ENCODE results near the gene DGKH.

Gene DGKH

GRCh38 chr13:42219051-42219450 lies 170.6 kb downstream of the DGKH start:
- Histone ChIP-seq H3K79me2 (ENCODE audit: insufficient read depth, low read length) (no peaks in the 10 kb centered on the region), H3K4me1 (ENCODE audit: insufficient read depth, low read length, severe bottlenecking) (no peaks in the 10 kb centered on the region), H3K9me3 (ENCODE audit: low read length) (no peaks in the 10 kb centered on the region), H3F3A (ENCODE audit: insufficient read depth, low read length) (no peaks in the 10 kb centered on the region), H3K27me3 (ENCODE audit: insufficient read depth, low read length) (no peaks in the 10 kb centered on the region), H3K36me3 (ENCODE audit: insufficient read depth, low read length) (peaks cover 17% of the 10 kb centered on the region; the same call in 1 of the 2 replicates), H3K9me2 (ENCODE audit: low read depth, low read length) (no peaks in the 10 kb centered on the region), H3K4me2 (ENCODE audit: low read length) (no peak overlapping the region), H3K27ac (ENCODE audit: low read depth, low read length, poor library complexity, severe bottlenecking) (no peak overlapping the region), H3K4me3 (ENCODE audit: low read depth, low read length, poor library complexity, severe bottlenecking) (no peak overlapping the region), H3K9ac (ENCODE audit: low read length) (no peak overlapping the region), H4K20me1 (ENCODE audit: insufficient read depth, low read length) (no peaks in the 10 kb centered on the region), H2AFZ (ENCODE audit: low read length) (no peak overlapping the region)
- TF ChIP-seq EZH2 (IDR thresholded peaks at IDR 0.05; ENCODE audit: borderline replicate concordance, low read length): no peak
- TF ChIP-seq, protein P1, sequence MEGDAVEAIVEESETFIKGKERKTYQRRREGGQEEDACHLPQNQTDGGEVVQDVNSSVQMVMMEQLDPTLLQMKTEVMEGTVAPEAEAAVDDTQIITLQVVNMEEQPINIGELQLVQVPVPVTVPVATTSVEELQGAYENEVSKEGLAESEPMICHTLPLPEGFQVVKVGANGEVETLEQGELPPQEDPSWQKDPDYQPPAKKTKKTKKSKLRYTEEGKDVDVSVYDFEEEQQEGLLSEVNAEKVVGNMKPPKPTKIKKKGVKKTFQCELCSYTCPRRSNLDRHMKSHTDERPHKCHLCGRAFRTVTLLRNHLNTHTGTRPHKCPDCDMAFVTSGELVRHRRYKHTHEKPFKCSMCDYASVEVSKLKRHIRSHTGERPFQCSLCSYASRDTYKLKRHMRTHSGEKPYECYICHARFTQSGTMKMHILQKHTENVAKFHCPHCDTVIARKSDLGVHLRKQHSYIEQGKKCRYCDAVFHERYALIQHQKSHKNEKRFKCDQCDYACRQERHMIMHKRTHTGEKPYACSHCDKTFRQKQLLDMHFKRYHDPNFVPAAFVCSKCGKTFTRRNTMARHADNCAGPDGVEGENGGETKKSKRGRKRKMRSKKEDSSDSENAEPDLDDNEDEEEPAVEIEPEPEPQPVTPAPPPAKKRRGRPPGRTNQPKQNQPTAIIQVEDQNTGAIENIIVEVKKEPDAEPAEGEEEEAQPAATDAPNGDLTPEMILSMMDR (IDR thresholded peaks at IDR 0.05; ENCODE audit: low read length): no peak

DNA sequence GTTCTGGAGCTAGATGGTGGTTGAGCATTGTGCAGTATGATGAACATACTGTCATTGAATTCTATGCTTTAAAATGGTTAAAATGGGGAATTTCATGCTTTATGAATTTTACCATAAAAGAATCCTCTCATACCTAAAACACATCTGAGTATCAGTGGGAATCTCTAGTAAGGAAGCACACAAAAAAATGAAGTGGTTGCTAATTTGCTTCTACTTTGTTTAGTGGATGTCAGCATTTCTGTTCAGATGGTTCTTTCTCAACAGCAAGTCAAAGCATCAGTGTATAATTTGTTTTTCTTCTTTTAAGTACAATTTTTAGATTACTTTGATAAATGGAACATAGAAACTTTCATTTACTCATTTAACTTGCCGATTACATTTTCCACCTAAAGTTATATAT lies 171.4 kb downstream of the DGKH start:
- Histone ChIP-seq H3F3A (ENCODE audit: insufficient read depth, low read length) (no peaks in the 10 kb centered on the region), H3K27ac (ENCODE audit: low read depth, low read length, poor library complexity, severe bottlenecking) (no peak overlapping the region), H3K4me2 (ENCODE audit: low read length) (no peak overlapping the region), H3K4me3 (ENCODE audit: low read depth, low read length, poor library complexity, severe bottlenecking) (no peak overlapping the region), H3K9me2 (ENCODE audit: low read depth, low read length) (no peaks in the 10 kb centered on the region), H4K20me1 (ENCODE audit: insufficient read depth, low read length) (no peaks in the 10 kb centered on the region), H3K36me3 (ENCODE audit: insufficient read depth, low read length) (peaks cover 17% of the 10 kb centered on the region; the same call in 1 of the 2 replicates), H3K27me3 (ENCODE audit: insufficient read depth, low read length) (no peaks in the 10 kb centered on the region), H3K4me1 (ENCODE audit: insufficient read depth, low read length, severe bottlenecking) (no peaks in the 10 kb centered on the region), H3K9ac (ENCODE audit: low read length) (no peak overlapping the region), H3K79me2 (ENCODE audit: insufficient read depth, low read length) (no peaks in the 10 kb centered on the region), H3K9me3 (ENCODE audit: low read length) (no peaks in the 10 kb centered on the region), H2AFZ (ENCODE audit: low read length) (no peak overlapping the region)
- no peak for TF ChIP-seq EZH2 (IDR thresholded peaks at IDR 0.05; ENCODE audit: borderline replicate concordance, low read length)
- TF ChIP-seq, protein P1 (IDR thresholded peaks at IDR 0.05; ENCODE audit: low read length): no peak

GRCh38 chr13:42221121-42221765 lies 172.8 kb downstream of the DGKH start:
- no peaks in the 10 kb centered on the region for H3K4me1 ChIP-seq (ENCODE audit: insufficient read depth, low read length, severe bottlenecking)
- H3K36me3 ChIP-seq (ENCODE audit: insufficient read depth, low read length): peaks cover 17% of the 10 kb centered on the region; the same call in 1 of the 2 replicates
- no peaks in the 10 kb centered on the region for H4K20me1 ChIP-seq (ENCODE audit: insufficient read depth, low read length)
- TF ChIP-seq, protein P1 (IDR thresholded peaks at IDR 0.05; ENCODE audit: low read length): no peak
- no peak for TF ChIP-seq EZH2 (IDR thresholded peaks at IDR 0.05; ENCODE audit: borderline replicate concordance, low read length)
- H3K27me3 ChIP-seq (ENCODE audit: insufficient read depth, low read length): no peaks in the 10 kb centered on the region
- H2AFZ ChIP-seq (ENCODE audit: low read length): no peak overlapping the region
- no peaks in the 10 kb centered on the region for H3K79me2 ChIP-seq (ENCODE audit: insufficient read depth, low read length)
- H3K4me3 ChIP-seq (ENCODE audit: low read depth, low read length, poor library complexity, severe bottlenecking): no peak overlapping the region
- no peak overlapping the region for H3K27ac ChIP-seq (ENCODE audit: low read depth, low read length, poor library complexity, severe bottlenecking)
- no peak overlapping the region for H3K9ac ChIP-seq (ENCODE audit: low read length)
- H3F3A ChIP-seq (ENCODE audit: insufficient read depth, low read length): no peaks in the 10 kb centered on the region
- no peaks in the 10 kb centered on the region for H3K9me2 ChIP-seq (ENCODE audit: low read depth, low read length)
- no peaks in the 10 kb centered on the region for H3K9me3 ChIP-seq (ENCODE audit: low read length)
- no peak overlapping the region for H3K4me2 ChIP-seq (ENCODE audit: low read length)
